Hematopoietic multipotent progenitor cell treated with erythropoietin and hydrocortisone succinate and interleukin-3 and kit ligand, for 17 days (in vitro differentiated cells): ENCODE measurements around the gene ADAD2.
"Not testable (repeated sequence)": the region's sequence is repeated elsewhere in the genome, so short reads cannot be mapped to it uniquely, and the experiment has no call there.

Experiments
- DNase-seq: peaks from one replicate; pipeline ENCODE4 v3.0.0-alpha.2; 2015; ENCODE audit warnings: low spot score

Gene ADAD2

DNA sequence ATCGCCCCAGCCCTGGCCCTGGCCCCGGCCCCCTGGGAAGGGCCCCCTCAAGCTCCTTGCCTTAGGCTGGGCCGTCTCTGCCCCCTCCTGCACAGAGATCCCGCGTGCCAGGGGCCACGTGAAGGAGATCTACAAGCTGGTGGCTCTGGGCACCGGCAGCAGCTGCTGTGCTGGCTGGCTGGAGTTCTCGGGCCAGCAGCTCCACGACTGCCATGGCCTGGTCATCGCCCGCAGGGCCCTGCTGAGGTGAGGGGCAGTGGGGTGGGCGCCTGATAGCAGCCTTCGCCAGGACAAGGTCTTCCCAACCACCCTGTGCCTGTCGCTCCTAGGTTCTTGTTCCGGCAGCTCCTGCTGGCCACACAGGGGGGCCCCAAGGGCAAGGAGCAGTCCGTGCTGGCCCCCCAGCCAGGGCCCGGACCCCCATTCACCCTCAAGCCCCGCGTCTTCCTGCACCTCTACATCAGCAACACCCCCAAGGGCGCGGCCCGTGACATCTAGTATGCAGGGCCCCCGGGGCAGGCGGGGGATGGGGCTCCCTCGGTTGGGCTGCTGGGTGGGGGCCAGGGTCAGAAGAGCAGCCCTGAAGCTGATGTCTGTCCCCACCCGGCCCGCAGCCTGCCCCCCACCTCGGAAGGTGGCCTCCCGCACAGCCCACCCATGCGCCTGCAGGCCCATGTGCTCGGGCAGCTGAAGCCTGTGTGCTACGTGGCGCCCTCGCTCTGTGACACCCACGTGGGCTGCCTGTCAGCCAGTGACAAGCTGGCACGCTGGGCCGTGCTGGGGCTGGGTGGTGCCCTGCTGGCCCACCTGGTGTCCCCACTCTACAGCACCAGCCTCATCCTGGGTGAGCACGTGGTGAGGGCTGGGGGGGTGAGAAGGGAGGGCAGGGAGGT is 4.5 kb downstream of the ADAD2 start:
- no peak for DNase-seq

DNA sequence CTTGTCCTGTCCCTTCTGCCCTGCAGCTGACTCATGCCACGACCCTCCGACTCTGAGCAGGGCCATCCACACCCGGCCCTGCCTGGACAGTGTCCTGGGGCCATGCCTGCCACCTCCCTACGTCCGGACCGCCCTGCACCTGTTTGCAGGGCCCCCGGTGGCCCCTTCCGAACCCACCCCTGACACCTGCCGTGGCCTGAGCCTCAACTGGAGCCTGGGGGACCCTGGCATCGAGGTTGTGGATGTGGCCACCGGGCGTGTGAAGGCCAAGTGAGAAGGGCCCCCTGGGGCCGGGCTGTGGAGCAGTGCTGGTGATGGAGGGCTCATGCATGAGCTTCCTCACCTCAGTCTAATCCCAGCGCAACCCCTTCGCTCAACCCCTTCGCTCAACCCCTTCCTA is 5.1 kb downstream of the ADAD2 start:
- DNase-seq, result no peak

DNA sequence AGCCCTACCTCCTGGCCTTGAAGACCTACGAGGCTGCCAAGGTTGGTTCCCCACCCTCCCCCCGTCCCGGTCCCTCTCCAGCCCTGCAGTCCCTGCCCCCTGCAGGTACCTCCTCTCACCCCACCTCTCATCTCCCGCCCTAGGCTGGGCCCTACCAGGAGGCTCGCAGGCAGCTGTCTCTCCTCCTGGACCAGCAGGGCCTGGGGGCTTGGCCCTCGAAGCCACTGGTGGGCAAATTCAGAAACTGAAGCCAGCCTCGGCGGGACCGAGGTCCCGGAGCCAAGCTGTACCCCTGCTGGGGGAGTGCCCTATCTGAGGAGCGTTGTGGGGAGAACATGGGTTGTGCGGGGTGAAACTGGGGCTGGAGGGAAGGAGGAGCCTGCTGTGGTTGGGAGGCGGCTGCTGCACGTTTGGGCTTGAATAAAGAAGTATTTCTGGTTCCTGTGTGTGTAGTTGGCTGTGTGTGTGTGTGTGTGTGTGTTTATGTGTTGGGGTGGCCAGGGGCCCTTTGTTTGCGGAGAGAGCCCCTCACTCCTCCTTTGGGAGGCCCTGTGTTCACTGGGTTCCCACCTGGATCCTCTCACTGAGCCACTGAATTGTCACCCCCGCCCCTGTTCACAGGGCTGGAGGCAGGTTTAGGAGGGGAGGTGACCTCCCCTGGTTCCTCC is 5.9 kb downstream of the ADAD2 start:
- DNase-seq, result no peak

DNA sequence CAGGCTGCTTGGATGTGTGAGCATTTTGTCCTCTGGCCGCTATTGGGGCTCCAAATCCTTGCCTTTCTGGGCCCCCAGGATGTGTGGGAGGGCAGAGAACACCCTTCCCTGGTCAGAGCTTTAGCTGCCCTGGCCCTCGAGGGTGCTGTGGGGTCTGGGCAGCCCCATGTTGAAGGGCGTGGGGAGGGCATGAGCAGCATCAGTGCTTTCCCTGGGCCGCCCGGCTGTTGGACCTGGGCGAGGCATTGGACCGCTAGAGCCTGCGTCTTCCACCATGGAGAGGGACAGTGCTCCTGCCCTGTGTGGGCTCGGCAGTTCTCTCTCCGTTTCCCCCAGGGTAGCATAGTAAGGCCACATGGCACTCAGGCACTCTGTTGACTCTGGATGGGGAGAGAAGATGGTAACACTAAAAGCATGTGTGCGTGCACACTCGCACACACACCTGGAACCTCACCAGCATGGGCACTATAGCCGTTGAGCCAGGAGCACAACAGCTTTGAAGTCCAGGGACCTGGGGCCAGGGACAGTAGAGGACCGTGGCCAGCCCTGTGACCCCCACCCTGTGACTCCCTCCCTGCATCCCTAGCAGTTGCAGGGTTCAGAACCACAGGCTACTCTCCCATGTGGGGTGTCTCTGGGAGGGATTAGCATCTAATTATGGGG is 6.6 kb downstream of the ADAD2 start:
- DNase-seq, result no peak

DNA sequence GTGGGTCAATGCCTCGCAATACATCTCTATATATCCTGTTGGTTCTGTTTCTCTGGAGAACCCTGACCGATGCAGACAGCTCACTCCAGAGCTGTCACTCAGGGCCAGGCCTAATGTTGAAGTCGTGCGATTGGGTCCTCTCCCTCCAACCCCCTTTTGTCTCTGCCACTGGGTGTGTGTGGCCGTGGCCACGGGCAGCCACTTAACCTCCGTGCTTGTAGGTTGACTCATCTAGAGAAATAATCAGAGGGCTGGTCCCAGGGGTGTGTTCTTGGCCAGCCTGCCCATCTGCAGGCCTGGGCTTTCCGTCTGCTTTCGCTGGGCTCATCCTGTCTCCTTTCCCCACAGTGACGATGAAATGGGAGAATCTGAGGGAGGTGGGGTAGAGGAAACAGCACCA is 7.4 kb downstream of the ADAD2 start:
- DNase-seq, result no peak

DNA sequence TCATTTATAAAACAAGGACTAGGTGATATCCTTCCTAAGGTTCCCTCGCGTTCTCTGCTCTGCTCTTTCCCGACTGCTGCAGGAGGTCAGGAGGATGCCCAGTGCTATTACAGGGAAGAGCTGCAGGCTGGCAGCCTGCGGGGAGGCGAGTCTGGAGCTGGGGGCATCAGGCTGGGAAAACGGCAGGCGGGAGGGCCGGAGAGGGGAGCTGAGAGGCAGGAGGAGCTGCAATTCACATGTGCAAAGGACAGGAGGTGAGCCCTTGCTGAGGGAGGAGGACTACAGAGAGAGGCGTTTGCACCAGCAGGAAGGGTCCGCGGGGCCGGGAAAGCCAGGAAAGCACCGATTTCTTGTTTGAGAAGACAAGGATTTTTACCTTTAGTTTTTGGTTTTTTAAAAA is 8.1 kb downstream of the ADAD2 start:
- DNase-seq, result no peak

DNA sequence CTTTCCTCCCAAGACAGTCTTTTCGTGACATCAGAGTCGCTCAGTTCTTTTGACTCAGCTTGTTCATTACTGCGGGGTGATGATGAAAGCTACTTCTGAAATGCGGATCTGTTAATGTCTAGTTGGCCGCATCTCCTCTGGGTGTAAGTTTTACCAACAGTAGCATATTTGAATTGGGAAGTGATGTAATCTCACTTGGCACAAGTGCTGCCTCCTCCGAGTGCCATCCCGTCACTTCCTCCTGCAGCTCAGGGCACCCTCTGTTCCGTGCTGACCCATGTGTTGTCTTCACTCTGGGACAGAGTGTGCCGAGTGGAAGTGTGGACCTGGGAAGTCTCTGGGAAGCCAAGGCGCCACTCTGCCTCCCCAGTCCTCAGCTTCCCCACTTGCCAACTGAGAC is 8.9 kb downstream of the ADAD2 start:
- DNase-seq, result no peak

DNA sequence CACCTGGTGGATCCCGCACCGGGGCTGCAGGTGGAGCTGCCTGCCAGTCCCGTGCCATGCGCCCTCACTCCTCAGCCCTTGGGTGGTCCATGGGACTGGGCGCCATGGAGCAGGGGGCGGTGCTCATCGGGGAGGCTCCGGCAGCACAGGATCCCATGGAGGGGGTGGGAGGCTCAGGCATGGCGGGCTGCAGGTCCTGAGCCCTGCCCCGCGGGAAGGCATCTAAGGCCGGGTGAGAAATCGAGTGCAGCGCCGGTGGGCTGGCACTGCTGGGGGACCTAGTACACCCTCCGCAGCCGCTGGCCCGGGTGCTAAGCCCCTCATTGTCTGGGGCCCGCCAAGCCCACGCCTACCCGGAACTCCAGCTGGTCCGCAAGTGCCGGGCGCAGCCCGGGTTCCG is 13.6 kb downstream of the ADAD2 start:
- DNase-seq, result not testable (repeated sequence)

DNA sequence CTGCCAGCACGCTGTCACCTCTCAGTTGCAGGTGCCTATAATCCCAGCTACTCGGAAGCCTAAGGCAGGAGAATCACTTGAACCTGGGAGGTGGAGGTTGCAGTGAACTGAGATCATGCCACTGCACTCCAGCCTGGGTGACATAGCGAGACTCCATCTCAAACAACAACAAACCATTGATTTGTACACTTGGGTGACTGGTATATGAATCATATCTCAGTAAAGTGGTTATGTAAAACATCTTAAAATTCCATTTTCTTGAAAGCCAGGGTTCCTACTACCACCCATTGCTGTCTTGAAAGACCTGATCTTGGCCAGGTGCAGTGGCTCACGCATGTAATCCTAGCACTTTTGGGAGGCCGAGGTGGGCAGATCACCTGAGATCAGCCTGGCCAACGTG is 14.2 kb downstream of the ADAD2 start:
- not testable (repeated sequence) for DNase-seq

DNA sequence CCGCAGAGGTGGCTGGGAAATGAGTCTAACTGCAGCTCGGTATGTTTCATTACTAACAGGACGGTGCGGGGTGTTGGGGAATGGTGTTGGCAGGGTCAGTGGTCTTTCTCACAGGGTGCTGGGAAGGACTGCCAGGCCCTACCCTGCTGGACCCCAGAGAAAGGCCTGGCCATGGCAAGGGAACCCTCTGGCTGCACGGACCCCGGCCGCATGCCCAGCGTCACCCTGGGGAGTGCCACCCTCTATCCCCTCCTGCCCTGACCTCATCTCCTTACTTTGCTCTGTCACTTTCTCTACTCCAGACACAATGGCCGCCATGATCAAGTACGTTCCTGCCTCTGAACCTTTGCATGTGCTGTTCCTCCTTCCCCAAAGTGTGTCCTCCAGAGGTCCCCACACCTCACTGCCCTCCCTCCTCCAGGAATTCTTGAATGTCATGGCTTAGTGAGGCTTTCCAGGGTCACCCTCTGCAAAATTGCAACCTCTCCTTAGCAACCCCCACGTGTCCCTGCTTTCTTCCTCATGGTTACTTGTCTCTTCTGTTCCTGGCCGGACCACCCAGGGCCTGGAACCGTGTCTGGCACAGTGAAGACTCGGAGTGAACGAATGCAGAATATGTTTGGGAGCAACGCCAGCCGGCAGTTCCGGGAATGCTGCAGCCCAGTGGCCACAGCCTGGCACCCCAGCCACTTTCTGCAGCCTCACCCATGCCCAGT is 15.2 kb downstream of the ADAD2 start:
- no peak for DNase-seq

DNA sequence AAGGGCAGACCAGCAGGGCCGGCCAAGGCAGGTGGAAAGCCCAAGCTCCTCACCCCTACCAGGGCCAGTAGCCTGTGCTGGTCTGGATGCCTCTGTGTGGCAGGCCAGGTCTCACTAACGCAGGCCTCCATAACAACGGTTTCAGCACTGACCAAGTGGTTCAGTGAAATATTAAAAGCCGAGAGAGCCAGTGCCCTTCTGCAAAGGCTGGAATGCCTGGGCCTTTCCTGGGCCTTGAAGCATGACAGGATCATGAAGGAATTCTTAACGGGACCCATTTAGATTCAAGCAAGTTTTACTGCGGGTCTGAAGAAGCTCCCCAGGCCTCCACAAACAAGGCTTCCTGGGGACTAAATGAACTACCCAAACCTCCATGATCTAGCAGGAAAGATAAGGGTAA is 16.3 kb downstream of the ADAD2 start:
- no peak for DNase-seq

DNA sequence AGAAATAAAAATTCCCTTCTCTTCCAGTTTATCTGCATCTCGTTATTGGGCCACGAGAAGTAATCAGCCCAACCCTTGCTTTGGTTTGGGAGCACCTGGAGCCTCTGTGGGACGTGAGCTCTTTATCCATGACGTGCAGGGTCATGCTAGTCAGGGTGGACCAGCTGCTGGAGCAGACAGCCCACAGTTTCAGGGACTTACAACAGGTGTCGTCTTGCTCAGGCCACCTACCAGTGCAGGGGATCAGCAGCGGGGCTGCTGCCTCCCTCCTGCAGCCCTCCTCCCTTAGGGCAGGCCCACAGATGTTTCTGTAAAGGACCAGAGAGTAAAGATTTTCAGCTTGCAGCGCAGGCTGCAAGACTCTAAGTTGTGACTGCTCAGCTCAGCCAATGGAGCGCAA is 16.9 kb downstream of the ADAD2 start:
- DNase-seq, result no peak

DNA sequence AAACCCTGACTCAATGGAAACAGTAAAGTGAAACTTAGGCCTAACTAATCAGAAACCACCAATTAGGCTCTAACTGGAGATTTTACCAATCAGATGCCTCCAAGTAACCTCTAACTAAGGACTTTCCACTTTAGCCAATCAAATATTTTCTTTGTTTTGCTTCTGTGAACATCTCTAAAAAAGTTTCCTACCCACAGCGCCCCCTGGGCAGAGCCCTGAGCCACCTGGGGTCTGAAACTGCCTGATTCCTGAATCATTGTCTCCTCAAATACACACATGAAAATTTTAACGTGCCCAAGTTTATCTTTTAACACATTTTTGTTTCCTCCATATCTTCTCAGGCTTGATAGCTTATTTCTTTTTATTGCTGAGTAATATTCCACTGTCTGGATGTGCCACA is 19.0 kb downstream of the ADAD2 start:
- no peak for DNase-seq

DNA sequence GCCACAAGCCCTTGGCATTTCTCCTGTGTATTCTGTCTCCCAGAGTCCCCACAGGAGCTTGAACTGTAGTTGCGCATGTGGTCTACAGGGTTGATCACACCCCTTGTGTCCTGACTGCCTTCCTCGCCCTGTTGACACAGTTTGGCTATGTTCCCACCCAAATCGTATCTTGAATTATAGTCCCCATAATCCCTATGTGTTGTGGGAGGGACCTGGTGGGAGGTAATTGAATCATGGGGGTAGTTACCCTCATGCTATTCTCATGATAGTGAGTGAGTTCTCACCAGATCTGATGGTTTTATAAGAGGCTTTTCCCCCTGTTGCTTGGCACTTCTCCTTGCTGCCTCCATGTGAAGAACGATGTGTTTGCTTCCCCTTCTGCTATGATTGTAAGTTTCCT is 21.2 kb downstream of the ADAD2 start:
- no peak for DNase-seq

DNA sequence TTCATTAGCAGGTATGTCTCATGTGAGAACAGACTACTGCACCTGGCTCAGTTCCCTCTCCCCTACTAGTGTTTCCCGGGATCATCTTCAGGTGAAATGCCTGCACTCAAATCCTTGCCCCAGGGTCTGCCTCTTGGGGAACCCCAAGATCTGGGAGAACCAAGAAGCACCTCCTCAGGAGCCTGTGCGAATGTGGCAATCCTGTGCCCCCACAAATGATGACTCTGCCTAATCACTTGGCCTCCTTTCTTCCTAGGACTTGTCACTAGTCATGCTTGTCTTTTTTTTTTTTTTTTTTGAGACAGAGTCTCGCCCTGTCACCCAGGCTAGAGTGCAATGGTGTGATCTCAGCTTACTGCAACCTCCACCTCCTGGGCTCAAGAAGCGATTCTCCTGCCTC is 21.7 kb downstream of the ADAD2 start:
- DNase-seq, result no peak

DNA sequence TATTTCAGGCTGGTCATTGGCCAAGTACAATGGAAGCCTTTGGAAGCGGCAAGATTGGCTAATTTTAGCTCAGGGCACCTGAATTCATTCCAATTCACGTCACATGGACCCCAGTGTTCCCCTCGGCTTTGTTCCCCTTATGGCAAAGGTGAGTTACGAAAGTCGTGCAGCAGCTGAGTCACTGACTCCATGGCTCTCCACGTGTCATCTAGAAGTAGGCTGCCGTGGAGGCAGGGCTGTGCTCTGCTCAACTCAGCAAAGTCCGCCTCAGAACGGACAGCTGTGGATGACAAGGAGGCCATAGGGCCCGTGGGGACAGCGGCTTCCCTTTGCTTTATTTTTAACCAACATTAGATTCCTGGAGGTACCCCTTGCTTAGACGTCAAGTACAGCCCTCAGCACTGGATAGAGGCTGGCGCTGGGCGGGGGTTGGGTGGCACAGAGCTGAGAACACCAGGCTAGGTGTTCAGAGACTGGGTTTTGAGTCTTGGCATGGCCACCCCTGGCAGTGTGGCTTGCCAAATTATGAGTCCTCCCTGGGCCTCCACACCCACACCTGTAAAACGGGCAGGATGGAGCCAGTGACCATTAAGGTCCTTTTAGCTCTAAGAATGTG is 23.6 kb downstream of the ADAD2 start:
- no peak for DNase-seq

DNA sequence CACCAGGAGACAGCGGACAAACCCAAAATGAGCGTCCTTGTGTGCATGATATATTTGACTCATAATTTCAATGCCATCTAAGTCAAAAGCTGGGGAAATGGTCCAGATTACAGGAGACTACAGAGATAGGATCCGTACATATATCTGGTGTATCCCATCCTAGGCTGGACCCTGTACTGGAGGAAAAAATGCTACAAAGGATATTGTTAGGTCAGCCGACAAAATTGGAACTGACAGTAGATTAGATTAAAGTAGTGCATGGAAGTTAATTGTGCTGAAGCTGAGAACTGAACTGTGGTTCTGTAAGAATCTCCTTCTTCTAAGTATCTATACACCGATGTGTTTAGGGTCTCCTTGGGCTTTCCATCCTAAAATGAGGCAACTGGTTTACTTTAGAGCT is 24.6 kb downstream of the ADAD2 start:
- no peak for DNase-seq

DNA sequence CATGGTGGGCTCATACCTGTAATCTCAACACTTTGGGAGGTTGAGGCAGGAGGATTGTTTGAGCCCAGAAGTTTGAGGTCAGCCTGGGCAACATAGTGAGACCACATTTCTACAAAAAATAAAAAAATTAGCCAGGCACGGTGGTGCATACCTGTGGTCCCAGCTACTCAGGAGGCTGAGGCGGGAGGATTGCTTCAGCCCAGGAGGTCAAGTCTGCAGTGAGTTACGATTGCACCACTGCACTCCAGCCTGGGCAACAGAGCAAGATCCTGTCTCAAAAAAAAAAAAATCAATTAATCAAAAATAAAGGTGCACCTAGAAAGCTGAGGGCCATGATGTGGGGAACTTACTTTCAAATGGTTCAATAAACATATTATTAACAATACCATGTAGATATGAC is 25.2 kb downstream of the ADAD2 start:
- not testable (repeated sequence) for DNase-seq

DNA sequence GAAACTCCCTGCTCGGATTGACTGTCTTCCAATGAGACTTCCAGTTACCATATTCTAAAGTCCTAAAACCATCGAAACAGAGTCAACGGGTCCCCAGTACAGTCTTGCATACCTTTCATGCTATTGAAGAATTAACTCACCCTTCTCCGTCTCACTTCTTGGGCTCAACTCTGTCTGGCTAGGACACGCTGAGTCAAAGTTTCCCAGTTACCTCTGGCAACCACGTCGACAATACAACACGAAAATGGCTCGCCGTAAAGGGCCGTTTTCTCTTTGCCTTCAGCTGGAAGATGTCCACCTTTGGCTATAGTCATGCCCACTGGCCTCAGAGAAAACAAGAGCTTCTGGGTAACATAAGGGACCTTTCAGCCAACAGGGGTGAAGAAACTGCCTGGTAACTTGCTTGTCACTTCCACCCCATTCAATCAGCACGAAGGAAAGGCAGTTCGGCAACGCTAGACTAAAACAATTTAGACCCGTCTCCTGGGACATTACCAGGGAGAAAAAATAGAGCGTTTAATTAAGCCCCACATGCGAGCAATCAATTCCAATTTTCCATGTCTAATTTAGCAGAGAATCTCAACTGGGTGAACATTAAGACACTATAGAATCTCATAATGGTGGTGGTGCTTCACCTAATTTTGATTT is 27.3 kb downstream of the ADAD2 start:
- DNase-seq, result no peak

DNA sequence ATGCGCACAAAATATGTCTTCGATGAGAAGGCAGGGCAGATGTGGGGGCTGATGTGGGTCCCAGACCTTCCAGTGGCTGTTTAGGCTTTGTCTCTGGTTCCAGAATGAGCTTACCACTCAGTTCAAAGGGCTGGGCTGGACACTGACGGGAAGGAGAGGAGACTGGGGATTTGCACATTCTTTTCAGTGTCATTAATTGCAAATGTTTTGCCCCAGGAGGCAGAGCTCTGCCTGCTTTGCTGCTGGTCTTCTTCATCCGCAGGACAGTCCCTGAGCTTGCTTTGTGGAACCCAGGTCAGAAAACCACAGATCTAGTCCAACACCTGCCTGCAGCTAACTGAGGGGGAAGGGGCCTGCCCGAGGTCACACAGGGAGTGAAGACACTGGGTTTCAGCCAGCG is 28.0 kb downstream of the ADAD2 start:
- DNase-seq, result no peak

DNA sequence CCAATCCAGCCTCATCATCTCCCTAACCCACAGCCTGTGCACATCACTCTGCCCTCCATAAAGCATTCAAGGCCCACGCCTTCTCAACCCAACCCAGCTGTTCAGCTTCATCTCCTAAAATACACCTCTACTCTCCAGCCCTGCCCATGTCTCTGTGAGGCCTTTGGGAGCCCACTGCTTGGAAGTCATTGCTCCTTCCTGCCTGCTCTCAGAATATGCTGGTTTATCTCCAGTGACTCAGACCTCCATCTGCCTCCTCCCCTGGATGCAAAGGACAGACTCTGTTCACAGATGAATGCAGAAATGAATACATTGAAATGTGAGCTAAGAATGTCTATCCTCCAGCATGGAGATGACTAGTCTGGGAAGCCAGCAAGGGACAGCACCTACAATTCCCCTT is 29.9 kb downstream of the ADAD2 start:
- DNase-seq, result no peak

DNA sequence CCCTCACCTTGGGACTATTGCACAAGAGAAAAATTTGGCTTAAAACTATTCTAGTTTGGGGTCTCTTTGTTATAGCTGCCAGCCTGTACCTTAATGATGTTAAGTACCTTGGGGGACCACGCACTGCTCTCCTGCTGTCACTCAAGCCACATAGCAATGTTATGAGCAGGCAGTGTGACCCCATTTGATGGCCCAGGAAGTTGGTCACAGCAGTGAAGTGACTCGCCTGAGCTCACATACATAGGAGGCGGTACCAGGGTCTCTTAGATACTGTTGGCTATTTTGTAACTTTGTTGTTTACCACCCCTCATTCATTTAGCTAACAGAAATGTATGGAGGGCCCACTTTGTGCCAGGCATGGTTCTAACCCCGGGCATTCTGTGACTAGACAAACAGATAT is 32.5 kb downstream of the ADAD2 start:
- no peak for DNase-seq
